Breast epithelium (tissue), 3 donors: ENCODE data around the gene PLCH2.

Experiments used
- POLR2AphosphoS5 ChIP-seq, 3 donors: sonication (generic); formaldehyde crosslinking; IDR thresholded peaks; one replicate each; pipeline ENCODE4 v1.6.1; 2017; ENCODE audit warnings: antibody characterized with exemption in 3 of 3
- TF ChIP-seq, protein P1 (sequence below), 3 donors: fragments of 450-650 bp; IDR thresholded peaks; one replicate each; pipeline ENCODE4 v1.5.1; 2016 to 2017; ENCODE audit warnings: antibody characterized with exemption in 3 of 3, mild to moderate bottlenecking in 3 of 3, moderate library complexity in 3 of 3

DNA sequence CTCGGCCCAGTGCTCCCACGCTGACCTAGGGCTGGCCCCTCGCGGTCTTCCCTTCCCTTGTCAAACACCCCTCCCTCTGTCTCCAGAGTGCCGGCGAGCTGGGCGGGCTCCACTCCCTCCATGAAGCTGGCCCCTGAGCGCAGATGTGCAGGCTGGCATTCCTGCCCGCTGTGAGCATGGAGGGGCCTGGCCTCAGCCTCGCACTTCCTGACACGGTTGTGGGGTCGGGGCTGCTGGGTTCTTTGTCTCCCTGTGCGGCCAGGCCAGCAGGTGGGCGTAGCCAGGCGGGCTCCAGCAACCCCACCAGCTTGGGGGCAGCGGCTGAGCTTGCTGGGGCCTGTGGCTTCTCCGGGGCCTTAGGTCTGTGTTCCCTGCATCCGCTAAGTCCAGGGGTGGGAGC lies 49.5 kb upstream of the PLCH2 start:
- TF ChIP-seq, protein P1, sequence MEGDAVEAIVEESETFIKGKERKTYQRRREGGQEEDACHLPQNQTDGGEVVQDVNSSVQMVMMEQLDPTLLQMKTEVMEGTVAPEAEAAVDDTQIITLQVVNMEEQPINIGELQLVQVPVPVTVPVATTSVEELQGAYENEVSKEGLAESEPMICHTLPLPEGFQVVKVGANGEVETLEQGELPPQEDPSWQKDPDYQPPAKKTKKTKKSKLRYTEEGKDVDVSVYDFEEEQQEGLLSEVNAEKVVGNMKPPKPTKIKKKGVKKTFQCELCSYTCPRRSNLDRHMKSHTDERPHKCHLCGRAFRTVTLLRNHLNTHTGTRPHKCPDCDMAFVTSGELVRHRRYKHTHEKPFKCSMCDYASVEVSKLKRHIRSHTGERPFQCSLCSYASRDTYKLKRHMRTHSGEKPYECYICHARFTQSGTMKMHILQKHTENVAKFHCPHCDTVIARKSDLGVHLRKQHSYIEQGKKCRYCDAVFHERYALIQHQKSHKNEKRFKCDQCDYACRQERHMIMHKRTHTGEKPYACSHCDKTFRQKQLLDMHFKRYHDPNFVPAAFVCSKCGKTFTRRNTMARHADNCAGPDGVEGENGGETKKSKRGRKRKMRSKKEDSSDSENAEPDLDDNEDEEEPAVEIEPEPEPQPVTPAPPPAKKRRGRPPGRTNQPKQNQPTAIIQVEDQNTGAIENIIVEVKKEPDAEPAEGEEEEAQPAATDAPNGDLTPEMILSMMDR (IDR thresholded peaks at IDR 0.05), result no peak
- no peak for TF ChIP-seq POLR2AphosphoS5 (IDR thresholded peaks at IDR 0.05)
